ENCODE data around the gene SSTR3.

SSTR3 gene

DNA sequence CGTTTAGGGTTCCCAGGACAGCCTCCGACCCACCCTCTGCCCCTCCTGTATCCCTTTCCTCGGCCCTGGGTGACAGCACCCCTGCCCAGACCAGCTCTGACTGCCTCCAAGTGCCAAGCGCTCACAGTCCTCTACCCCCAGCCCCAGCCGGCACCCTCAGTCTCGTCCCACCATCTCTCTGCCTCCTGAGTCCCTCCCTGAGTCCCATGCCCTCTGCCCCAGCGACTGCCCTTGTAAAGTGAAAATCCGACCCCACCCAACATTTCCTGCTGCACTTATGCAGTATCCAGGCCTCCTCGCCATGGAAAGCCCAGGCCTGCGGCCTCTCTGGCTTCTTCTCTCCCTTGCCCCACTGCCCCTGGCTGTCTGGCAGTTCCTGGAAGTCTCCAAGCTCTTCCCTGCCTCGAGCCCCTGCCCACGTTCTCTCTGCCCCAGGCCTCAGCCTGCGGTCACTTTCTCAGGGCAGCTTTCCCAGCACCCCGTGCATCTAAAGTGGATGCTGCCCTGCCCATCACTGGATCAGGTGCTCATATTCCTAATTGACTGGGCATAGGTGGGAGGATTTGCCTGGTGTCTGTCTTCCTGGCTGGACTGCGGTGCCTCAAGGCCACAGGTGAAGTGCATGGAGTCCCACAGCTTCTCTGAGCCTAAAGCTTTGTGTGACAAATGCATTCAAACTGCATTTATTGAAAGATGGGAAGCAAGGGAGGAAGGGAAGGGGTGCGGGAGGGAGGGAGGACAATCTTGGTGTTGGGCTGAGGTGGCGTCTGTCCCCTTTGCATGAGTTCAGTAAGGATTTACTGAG lies 44.9 kb downstream of the SSTR3 start:
- no peak for DNase-seq (ENCODE audit: low read depth)

DNA sequence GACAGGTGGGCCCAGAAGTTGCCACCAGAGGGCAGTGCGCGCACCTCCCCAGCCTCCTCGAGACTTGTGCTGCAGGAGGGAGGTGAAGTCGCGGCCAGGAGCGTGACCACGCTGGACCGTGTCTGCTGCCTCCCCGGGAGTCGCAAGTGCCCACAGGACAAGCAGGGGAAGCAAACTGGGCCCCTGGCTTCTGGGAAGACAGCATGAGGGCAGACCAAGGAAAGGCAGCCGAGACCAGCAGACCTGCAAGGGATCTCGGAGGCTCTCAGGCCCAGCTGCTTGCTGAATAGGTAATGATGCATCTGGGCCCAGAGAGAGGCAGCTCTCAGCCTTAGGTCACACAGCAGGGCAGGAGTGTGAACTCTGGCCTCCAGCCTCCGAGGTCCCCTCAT lies 45.6 kb downstream of the SSTR3 start:
- DNase-seq (ENCODE audit: low read depth) = peak; percentile 68

DNA sequence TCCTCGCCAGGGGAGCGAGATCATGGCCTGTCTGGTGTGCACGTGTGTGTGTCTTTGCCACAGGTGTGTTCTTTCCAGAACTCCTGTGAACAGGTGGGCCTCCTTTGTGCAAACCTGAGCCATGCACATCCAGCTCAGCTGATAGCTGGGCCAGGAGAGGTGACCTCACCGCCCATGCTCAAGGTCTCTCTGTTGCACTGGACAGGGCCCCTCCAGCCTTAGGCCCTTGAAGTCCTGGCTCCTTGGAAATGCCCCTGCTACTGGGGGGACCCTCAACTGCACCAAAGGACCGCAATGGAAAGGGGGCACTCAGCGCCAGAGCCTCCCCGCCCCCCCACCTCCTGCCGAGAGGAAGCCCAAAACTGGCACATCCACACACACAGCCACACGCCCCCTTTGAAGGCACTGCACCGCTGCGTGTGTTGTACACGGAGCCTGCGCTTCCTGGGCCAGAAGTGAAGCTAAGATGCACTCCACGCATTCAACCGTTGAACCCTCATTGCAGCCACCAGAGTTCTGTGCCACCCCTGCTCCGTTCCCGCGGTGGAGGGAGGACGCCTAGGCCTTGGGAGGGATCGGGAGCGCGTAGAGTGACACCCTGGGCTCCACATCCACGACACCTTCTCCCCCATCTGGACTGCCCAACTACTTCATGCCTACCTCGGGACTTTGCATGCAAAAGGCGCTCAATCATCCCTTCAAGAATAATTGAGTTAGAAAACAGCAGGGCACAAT lies 46.2 kb downstream of the SSTR3 start:
- no peak for DNase-seq (ENCODE audit: low read depth)

DNA sequence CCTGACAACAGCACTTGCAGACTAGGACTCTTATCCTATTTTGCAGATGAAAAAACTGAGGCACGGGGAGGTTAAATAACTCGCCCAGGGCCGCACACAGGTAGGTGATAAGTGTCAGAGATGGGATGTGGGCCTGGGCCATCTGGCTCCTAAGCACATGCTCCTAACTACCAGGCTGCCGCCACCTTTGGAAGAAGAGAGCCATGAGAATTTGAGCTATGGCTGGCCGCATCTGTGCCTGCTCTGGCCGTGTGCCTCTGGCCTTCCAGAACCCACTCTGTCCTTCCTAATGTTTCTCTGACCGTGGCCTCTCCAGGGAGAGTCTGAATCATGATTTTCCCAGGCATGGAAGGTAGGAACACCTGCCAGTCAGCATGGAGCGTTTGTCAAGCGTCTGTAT lies 47.2 kb downstream of the SSTR3 start:
- no peak for DNase-seq (ENCODE audit: low read depth)

DNA sequence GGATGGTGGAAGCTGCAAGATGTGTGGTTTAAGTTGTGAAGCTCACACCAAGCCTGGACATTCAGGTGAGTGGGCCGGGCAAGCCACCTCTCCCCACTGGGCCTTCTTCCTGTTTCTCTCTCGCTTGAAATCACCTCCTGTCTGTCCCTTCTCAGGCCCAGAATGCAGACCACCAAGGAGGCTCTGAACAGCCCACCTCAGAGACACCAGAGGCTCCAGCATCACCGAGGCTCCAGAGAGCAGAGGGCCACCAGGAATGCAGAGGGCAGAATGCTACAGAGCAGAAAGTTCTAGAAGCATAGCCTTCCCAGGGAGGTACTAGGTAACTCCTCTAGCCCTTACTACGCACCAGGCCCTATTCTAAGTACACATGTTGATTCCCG lies 47.8 kb downstream of the SSTR3 start:
- DNase-seq (ENCODE audit: low read depth) = no peak

DNA sequence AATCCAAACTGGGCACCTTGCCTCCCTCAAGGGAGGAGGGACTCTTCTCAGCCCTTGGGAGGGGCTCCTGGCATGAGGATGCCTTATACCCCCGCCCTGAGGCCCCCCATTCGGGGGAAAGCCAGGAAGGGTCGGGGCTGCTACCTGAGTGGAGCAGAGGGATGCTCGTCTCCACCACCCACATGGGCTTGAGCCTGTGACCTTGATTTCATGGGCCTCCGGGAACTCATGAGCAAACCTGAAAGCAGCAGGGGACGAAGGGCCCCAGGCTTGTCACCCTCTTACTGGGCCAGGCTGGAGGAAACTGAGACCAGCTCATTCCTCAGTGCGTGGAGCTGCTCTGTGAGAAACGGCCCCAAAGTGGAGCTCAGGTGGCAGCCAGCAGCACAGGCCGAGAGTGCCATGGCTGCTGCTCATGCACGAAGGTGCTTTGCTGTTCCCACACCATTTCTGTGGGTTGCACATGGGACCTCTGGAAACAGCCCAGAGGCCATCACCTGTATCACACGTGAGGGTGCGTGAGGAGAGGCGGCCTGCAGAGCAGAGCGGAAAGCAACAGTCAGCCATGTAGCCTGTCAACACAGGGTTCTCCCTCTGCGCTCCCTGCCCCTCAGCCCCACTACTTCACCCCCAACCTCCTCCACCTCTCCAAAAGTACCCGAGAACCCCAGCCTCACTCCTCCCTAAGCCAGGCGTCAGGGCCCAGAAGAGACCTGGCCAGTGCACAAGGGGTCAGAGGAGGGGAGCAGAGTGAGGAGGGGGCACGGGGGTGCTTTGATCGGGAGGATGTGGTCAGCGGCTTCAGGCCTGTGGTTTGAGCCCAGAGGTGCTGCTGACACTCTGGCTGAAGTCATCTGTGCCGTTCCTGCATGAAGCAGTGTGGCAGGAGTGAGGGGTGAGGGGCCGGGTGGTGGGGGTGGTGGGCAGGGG lies 48.4 kb downstream of the SSTR3 start:
- DNase-seq (ENCODE audit: low read depth) = no peak

DNA sequence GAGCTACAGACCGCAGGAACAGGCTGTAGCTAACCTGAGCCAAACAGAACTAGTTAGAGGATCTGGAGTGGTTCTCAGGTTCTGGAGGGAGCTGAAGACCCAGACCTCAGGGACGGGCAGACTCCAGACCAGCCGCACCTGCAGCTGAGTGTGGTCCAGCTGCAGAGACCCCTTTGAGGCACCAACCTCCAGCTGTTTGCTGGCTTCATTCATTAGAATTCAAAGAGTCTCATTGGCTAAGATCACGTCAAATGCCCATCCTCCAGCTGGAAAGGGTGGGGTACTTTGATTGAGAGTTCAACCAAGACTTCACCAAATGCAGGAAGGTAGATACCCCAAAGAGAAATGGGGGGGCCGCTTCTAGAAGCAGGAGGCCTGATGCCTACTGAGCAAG lies 49.2 kb downstream of the SSTR3 start:
- no peak for DNase-seq (ENCODE audit: low read depth)

DNA sequence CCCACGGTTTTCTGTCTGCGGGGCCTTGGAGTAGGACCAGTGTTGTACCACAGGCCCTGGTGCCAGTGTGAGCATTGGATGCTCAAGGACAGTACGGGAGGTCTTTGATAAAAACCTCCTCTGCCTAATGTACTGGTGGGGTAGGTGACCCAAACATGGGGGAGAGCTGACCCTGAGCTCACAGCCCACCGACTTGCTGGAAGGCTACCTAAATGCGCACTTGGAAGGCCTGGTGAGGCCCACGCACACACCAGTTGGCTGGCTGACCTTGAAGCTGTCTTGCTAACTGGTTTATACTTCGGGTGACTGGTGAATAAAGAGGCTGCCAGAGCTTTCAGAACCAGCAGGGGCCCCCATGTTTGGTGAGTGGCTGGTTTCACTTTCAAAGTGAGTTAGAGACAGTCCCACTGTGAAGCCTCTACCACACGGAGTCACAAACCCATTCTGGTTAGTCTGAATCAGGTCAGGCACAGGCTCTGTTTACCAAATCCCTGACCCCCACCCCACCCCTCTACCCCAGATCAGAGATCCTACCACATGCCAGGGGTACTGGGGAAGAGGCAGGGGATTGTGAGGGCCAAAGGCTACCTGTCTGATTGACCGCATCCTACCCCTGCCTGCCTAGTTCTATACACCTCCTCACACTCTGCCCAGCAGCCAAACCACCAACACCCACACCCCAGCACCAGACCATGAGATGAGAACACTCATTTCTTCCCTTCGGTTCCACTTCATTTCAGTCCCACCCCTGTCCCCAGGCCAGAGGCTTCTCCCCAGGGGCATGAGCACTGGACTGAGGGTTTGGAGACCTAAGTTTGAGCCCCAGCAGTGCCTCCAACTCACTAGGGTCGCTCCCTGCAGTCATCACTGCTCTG lies 49.8 kb downstream of the SSTR3 start:
- no peak for DNase-seq (ENCODE audit: low read depth)

DNA sequence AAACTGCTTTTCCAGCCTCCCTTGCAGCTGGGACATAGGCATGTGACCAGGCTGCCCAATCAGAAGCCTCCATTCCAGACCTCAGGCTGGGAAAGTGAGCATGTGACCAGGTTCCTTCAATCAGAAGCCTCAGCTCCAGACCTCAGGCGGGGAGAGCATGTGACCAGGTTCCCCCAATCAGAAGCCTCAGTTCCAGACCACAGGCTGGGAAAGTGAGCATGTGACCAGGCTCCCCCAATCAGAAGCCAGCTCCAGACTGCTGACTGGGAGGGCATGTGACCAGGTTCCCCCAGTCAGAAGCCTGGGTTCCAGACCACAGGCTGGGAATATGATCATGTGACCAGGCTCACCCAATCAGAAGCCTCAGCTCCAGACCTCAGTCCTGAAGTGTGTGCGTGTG lies 50.8 kb downstream of the SSTR3 start:
- DNase-seq (ENCODE audit: low read depth) = no peak

DNA sequence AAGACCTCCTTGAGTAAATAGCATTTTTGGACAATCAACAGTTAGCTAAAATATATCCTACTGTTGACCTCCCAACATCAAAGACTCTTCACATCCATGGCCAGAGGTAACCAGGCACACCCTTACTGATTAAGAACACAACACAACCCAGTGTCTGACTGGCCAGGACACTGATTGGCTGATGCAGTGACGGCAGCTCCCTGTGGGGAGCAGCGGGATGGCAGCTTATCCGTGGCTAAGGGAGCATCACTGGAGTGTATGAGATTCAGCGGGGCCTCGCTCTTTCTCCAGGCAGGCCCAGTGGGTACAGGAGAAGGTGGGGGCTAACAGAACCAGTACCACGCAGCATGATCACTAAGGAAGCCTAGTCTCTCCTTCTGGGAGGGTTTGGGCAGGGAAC lies 52.2 kb downstream of the SSTR3 start:
- no peak for DNase-seq (ENCODE audit: low read depth)

DNA sequence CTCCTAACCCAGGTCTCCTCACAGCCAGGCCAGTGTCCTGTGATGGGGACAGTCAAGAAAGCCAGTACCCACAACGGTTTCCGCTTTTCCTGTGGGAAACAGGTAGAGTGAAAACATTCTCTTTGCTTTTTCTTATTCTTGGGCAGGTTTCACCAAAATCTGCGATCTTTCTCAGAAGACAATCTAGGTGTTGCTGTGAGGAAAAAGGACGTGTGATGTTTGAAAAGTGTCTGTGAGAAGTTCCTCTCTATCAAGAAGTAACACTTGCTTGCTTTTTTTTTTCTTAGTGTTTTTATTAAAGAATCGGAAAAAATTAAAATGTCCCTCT lies 53.4 kb downstream of the SSTR3 start:
- DNase-seq (ENCODE audit: low read depth) = no peak

DNA sequence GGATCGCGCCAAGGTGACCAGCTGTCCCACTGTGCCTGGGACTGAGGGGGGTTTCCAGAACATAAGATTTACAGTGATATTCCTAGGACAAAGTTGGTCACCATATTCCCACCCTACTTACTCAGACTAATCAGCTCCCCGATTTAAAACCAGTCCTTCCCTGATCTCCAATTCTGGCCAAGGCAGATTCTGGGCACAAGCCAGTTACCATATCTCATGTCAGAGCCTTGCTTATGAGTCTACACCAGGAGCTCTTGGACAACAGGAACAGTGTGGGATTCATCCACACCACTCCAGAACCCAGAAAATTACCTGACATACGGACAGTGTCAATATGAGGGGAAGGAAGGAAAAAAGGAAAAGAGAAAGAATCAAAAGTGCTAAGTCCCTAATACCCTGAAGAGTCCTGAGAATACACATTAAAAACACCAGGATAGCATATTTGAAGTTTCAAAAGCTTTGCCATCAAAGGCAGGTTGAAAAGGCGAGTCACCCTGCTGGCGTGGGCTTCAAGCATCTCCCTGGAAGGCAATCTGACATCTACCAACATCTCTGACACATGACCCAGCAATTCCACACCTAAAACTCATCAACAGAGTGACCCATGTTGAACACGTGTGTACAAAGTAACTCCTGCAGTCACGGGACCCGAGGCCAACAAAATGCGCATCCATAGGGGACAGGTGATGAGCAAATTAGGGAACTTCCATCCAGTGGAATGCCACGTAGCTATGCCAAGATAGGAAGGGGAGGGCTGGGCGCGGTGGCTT lies 54.6 kb downstream of the SSTR3 start:
- peak; percentile 31 for DNase-seq (ENCODE audit: low read depth)

DNA sequence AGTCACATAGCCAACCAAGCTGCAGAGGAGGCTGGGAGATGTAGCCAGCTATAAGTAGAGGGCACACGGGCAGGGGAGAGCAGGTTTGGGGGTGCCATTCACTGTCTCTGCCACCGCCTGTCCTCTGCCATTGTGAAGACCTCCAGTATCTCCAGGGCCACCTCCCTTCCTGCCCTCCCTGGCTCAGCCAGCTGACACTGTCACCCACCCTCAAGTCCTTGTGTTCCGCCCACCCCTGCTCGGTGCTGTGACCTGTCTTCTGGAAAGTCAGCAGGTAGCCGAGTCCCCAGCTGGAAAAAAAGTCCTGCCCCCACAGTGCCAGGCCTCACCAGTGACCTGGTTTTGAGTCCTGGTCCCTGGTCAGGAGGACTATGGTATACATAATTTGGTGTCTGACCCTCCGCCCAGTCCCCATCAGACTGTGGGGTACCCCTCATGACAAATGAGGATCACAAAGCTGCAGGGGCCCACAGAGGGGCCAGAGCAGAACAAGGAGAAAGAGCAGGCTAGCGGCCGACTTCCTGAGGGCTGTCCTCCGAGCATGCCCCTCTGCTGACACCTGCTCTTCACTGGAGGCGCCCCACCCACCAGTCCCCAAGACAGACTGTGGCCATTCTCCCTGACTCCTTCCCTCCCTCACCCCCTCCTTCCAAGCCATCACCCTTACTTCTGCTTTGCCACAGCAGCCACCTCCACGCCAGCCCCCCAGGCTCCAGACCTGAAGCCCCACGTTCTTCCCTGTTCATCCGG lies 55.4 kb downstream of the SSTR3 start:
- no peak for DNase-seq (ENCODE audit: low read depth)

DNA sequence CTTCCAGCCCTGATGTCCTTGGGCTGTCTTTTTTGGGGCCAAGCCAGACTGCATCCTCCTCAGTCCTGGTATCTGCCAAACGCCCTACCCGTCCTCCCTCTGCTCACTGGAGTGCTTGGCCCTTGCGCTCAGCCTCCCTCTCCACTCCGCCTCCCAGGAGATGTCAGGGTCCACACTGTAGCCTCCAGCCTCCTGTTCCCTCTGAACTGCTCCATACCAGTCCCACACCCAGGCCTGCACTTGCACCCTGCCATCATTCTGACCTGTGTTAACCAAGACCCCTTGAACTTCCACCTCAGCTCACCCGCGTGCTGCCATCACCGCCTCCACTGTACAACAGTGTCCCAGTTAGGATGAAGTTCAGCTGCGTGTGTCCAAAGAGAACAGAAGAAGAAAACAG lies 56.3 kb downstream of the SSTR3 start:
- no peak for DNase-seq (ENCODE audit: low read depth)

DNA sequence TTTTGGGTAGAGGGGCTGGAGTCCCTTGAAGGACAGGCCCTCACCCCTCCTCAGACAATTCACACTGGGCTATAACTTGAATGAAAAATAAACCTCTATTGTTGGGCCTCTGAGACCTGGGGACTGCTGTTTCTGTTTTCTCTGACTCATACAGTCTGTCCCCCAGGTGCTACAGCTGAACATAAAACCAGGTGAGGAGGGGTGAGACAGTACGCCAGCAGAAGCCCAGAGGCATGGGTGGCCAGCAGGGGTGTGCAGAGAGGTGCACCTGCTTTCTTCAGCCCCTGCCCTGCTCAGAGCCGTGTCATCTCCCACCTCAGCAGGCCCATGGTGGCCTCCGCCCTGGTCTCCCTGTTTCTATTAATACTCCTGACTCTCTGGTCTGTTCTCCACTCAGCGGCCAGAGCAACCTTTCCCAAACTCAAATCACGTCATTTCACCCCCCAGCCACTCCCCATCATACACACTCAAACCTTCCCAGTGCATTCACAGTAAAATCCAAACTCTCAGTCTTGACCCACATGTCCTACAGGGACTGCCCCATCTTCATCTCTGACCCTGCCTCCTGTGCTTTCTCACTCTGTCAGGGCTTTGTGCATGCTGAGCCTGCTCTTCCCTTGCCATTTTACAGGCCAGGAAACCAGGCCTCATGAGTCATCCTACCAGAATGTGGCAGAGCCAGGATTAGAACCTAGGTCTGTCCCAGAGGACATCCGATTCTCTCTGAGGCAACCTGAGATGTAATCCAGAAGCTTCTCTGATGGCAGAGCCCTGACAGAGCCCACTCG lies 57.2 kb downstream of the SSTR3 start:
- DNase-seq (ENCODE audit: low read depth) = peak; percentile 31

All from iris pigment epithelial cell (primary cell).